ENCODE data around the gene DCUN1D2.
"Not testable (repeated sequence)": the region's sequence is repeated elsewhere in the genome, so short reads cannot be mapped to it uniquely, and the experiment has no call there.

DCUN1D2 gene

GRCh38 chr13:113528813-113529180 is 38.3 kb upstream of the DCUN1D2 start:
- no peak overlapping the region for H3K4me3 ChIP-seq (replicated peaks; ENCODE audit: low read depth, low read length)
- DNase-seq (ENCODE audit: low read depth), result no peak
- TF ChIP-seq, protein P1, sequence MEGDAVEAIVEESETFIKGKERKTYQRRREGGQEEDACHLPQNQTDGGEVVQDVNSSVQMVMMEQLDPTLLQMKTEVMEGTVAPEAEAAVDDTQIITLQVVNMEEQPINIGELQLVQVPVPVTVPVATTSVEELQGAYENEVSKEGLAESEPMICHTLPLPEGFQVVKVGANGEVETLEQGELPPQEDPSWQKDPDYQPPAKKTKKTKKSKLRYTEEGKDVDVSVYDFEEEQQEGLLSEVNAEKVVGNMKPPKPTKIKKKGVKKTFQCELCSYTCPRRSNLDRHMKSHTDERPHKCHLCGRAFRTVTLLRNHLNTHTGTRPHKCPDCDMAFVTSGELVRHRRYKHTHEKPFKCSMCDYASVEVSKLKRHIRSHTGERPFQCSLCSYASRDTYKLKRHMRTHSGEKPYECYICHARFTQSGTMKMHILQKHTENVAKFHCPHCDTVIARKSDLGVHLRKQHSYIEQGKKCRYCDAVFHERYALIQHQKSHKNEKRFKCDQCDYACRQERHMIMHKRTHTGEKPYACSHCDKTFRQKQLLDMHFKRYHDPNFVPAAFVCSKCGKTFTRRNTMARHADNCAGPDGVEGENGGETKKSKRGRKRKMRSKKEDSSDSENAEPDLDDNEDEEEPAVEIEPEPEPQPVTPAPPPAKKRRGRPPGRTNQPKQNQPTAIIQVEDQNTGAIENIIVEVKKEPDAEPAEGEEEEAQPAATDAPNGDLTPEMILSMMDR (IDR thresholded peaks at IDR 0.05; ENCODE audit: low read length, missing control alignments), result no peak

GRCh38 chr13:113528101-113528812 is 37.7 kb upstream of the DCUN1D2 start:
- no peak for DNase-seq (ENCODE audit: low read depth)
- TF ChIP-seq, protein P1 (IDR thresholded peaks at IDR 0.05; ENCODE audit: low read length, missing control alignments), result no peak
- no peak overlapping the region for H3K4me3 ChIP-seq (replicated peaks; ENCODE audit: low read depth, low read length)

DNA sequence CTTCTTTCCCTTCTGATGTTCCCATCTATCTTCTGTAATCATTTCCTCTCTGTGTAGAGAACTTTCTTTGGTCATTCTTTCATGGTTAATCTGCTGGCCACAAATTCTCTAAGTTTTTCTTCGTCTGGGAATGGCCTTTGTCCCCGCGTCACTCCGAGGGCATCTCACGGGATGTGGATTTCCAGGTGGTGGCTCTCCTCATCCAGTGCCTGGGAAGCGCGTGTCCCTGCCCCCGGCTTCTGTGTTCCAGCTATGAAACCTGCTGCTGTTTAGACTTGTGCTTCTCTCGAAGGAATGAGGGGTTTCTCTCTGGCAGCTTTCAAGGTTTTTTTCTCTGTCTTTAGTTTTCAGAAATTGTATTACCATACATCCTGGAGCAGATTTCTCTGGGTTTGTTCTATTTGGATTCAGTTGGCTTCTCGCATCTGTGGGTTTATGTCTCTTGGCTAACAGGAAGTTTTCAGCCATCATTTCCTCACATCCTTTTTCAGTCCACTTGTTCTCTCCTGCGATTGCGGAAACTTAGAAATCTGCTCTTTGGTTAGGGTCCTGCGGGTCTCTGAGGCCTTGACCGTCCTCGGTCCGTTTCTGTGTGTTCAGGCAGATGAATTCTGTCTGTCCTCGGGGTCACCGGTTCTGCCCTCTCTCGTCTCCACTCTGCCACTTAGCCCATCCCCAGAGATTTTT is 36.9 kb upstream of the DCUN1D2 start:
- no peak for DNase-seq (ENCODE audit: low read depth)
- TF ChIP-seq, protein P1 (IDR thresholded peaks at IDR 0.05; ENCODE audit: low read length, missing control alignments), result no peak
- no peak overlapping the region for H3K4me3 ChIP-seq (replicated peaks; ENCODE audit: low read depth, low read length)

DNA sequence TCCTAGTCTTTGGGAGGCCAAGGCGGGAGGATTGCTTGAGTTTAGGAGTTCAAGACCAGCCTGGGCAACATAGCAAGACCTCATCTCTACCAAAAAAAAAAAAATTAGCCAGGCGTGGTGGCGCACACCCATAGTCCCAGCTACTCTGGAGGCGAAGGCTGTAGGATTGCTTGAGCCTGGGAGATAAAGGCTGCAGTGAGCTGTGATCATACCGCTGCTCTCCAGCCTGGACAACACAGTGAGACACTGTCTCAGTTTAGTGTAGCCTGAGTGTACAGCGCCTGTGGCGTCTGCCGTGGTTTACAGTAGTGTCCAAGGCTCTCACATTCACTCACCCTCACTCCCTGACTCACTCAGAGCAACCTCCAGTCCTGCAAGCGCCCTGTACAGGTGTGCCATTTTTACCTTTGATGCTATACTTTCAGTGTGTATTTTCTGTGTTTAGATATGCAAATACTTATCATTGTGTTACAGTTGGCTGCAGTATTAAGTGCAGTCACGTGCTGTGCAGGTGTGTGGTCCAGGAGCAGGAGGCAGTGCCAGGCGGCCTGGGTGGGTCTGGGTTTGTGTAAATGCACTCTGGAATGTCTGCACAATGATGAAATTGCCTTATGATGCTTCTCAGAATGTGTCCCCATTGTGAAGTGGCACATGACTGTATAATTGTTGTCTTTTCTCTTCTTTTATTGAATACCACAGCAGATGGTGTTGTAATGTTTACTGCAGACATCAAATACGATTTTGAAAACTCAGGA is 36.1 kb upstream of the DCUN1D2 start:
- no peak overlapping the region for H3K4me3 ChIP-seq (replicated peaks; ENCODE audit: low read depth, low read length)
- DNase-seq (ENCODE audit: low read depth), result no peak
- TF ChIP-seq, protein P1 (IDR thresholded peaks at IDR 0.05; ENCODE audit: low read length, missing control alignments), result no peak

DNA sequence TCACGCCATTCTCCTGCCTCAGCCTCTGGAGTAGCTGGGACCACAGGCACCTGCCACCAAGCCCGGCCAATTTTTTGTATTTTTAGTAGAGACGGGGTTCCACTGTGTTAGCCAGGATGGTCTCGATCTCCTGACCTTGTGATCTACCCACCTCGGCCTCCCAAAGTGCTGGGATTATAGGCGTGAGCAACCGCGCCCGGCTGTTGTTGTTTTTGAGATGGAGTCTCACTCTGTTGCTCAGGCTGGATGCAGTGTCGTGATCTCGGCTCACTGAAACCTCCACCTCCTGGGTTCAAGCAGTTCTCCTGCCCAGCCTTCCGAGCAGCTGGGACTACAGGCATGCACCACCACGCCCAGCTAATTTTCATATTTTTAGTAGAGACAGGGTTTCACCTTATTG is 31.9 kb upstream of the DCUN1D2 start:
- not testable (repeated sequence) for H3K4me3 ChIP-seq (replicated peaks; ENCODE audit: low read depth, low read length); DNase-seq (ENCODE audit: low read depth)

DNA sequence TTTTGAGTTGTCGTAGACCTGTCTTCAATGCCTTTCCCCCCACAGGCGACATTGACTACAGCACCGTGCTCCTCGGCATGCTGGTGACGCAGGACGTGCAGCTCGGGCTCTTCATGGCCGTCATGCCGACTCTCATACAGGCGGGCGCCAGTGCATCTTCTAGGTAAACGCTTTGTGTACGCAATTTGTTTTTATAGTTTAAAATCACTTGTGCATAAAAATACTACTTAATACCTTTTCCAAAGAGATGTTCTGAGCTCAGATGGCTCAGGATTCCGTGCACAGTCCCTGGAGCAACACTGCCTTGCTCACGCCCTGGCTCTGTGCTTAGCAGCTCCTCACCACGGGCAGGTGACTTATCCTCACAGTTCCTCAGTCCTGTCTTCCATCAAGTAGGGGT is 30.1 kb upstream of the DCUN1D2 start:
- TF ChIP-seq, protein P1 (IDR thresholded peaks at IDR 0.05; ENCODE audit: low read length, missing control alignments), result no peak
- H3K4me3 ChIP-seq (replicated peaks; ENCODE audit: low read depth, low read length), result no peak overlapping the region
- no peak for DNase-seq (ENCODE audit: low read depth)

GRCh38 chr13:113519556-113519955 is 29.0 kb upstream of the DCUN1D2 start:
- no peak overlapping the region for H3K4me3 ChIP-seq (replicated peaks; ENCODE audit: low read depth, low read length)
- TF ChIP-seq, protein P1 (IDR thresholded peaks at IDR 0.05; ENCODE audit: low read length, missing control alignments), result no peak
- DNase-seq (ENCODE audit: low read depth), result no peak

All from fibroblast of pulmonary artery (primary cell).